RWPE2 (cell line): ENCODE data around the gene CCDC158.

Source experiments
- ATAC-seq: fragments of 200-7000 bp; cut with Tn5 transposase; 3 replicates; pipeline ENCODE4 v1.9.1; 2021; ENCODE audit warnings: low read depth
- DNase-seq: peaks from one replicate; pipeline ENCODE4 v3.0.0-alpha.2; 2020; ENCODE audit warnings: low spot score
- H3K27ac ChIP-seq: fragments of 450-650 bp; 2 replicates; pipeline ENCODE4 v1.5.1; 2017; ENCODE audit warnings: mild to moderate bottlenecking; ENCODE audit not compliant: poor library complexity, severe bottlenecking
- H3K27me3 ChIP-seq: fragments of 250-450 bp; sonication (Bioruptor Pico); 2 replicates; pipeline ENCODE4 v1.5.1; 2021; ENCODE audit warnings: mild to moderate bottlenecking, moderate library complexity; ENCODE audit not compliant: insufficient read depth, poor library complexity, severe bottlenecking
- H3K36me3 ChIP-seq: fragments of 250-450 bp; sonication (Bioruptor Pico); 2 replicates; pipeline ENCODE4 v1.5.1; 2020; ENCODE audit warnings: low read depth, mild to moderate bottlenecking, moderate library complexity
- H3K4me1 ChIP-seq: fragments of 250-450 bp; sonication (Bioruptor Pico); 2 replicates; pipeline ENCODE4 v1.5.1; 2021; ENCODE audit warnings: mild to moderate bottlenecking, moderate library complexity; ENCODE audit not compliant: insufficient read depth, poor library complexity, severe bottlenecking
- H3K4me3 ChIP-seq: fragments of 250-450 bp; sonication (Bioruptor Pico); 2 replicates; pipeline ENCODE4 v1.5.1; 2021; ENCODE audit warnings: mild to moderate bottlenecking, moderate library complexity; ENCODE audit not compliant: severe bottlenecking
- H3K9me3 ChIP-seq: fragments of 250-450 bp; sonication (Bioruptor Pico); 2 replicates; pipeline ENCODE4 v1.5.1; 2021; ENCODE audit warnings: mild to moderate bottlenecking, moderate library complexity; ENCODE audit not compliant: severe bottlenecking
- CTCF ChIP-seq: fragments of 450-650 bp; IDR thresholded peaks from one replicate; pipeline ENCODE4 v1.5.1; 2017; ENCODE audit warnings: mild to moderate bottlenecking, moderate library complexity; ENCODE audit not compliant: poor library complexity, severe bottlenecking

The CCDC158 gene

GRCh38 chr4:76381986-76382385 lies 39.0 kb downstream of the CCDC158 start:
- Histone ChIP-seq H3K9me3 (no peaks in the 10 kb centered on the region), H3K4me3 (no peak overlapping the region), H3K27me3 (no peaks in the 10 kb centered on the region), H3K4me1 (no peaks in the 10 kb centered on the region), H3K36me3 (no peaks in the 10 kb centered on the region), H3K27ac (no peak overlapping the region)
- ATAC-seq (no peak), DNase-seq (no peak)
- TF ChIP-seq CTCF = no peak

- no peak overlapping the region for H3K27ac ChIP-seq
These were observed 40.4 kb downstream of the CCDC158 start for GRCh38 chr4:76380561-76380960.

GRCh38 chr4:76377911-76378310 lies 43.0 kb downstream of the CCDC158 start:
- peak; percentile 53 for TF ChIP-seq CTCF
- Histone ChIP-seq H3K4me1 (peaks cover 3% of the 10 kb centered on the region), H3K4me3 (no peak overlapping the region), H3K27me3 (no peaks in the 10 kb centered on the region), H3K36me3 (no peaks in the 10 kb centered on the region), H3K9me3 (no peaks in the 10 kb centered on the region), H3K27ac (no peak overlapping the region)
- ATAC-seq = no peak
- no peak for DNase-seq

More at GRCh38 chr4:76380561-76380960, 40.4 kb downstream of the CCDC158 start:
- Histone ChIP-seq H3K4me3 (no peak overlapping the region), H3K9me3 (no peaks in the 10 kb centered on the region), H3K36me3 (no peaks in the 10 kb centered on the region), H3K27me3 (no peaks in the 10 kb centered on the region), H3K4me1 (peaks cover 2% of the 10 kb centered on the region)
- ATAC-seq (no peak), DNase-seq (no peak)
- no peak for TF ChIP-seq CTCF

- Histone ChIP-seq H3K27ac (no peak overlapping the region), H3K4me1 (peaks cover 3% of the 10 kb centered on the region), H3K9me3 (no peaks in the 10 kb centered on the region), H3K4me3 (no peak overlapping the region), H3K36me3 (no peaks in the 10 kb centered on the region), H3K27me3 (no peaks in the 10 kb centered on the region)
- ATAC-seq = no peak
- no peak for TF ChIP-seq CTCF
- DNase-seq = no peak
These were observed 43.5 kb downstream of the CCDC158 start for GRCh38 chr4:76377481-76377901.

- H3K27me3 ChIP-seq = no peaks in the 10 kb centered on the region
- no peak overlapping the region for H3K27ac ChIP-seq
- H3K4me3 ChIP-seq = no peak overlapping the region
- ATAC-seq = no peak
- no peaks in the 10 kb centered on the region for H3K36me3 ChIP-seq
- no peak for DNase-seq
- no peak for TF ChIP-seq CTCF
- H3K4me1 ChIP-seq = peaks cover 3% of the 10 kb centered on the region
- H3K9me3 ChIP-seq = no peaks in the 10 kb centered on the region
These were observed 44.4 kb downstream of the CCDC158 start for GRCh38 chr4:76376534-76376933.
